CD4-positive, alpha-beta T cell treated with Interleukin-12 subunit alpha and Interleukin-12 subunit beta, for 1 hour (primary cell): Measurements from ENCODE around the gene AMPD2.
A peak's percentile ranks its signal among the peaks of the same experiment; 100 is the strongest.

Experiments used
- DNase-seq: peaks from one replicate; pipeline ENCODE4 v3.0.0-alpha.2; 2020

Gene AMPD2

GRCh38 chr1:109630898-109631512 is 11.4 kb downstream of the AMPD2 start:
- no peak for DNase-seq

- DNase-seq = no peak
Measured at GRCh38 chr1:109631513-109632505, 12.2 kb downstream of the AMPD2 start.

DNA sequence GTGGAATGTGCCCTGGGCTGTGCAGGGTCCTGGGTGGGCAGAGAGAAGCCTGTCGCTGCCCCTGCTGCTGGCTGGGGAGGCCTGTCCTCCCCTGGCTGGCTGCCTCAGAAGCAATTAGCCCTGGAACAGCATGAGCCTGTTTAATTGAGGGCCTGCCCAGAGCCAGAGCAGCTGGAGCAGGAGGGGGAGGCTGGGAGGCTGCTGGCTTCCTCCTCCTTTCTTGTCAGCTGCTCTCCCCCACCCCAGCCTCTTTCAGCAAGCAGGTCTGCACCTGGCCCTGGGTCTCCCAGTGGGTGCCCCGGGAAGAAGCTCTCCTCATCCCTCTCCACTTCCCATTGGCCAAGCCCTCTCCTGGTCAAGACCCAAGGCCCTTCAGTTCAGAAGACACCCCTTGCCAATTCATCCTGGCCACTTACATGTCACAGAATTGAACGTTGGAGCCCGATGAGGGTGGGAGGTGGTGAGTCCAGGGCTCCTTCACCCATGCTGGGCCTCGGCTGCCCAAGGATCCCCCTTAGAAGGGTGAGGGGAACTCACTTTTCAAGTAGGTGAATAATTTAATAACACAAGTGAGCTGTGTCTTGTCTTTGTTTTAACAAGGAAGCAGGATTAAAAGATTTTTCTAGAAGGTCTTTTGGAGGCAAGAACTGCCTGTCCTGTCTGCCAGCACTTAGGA is 13.2 kb downstream of the AMPD2 start:
- DNase-seq = no peak

DNA sequence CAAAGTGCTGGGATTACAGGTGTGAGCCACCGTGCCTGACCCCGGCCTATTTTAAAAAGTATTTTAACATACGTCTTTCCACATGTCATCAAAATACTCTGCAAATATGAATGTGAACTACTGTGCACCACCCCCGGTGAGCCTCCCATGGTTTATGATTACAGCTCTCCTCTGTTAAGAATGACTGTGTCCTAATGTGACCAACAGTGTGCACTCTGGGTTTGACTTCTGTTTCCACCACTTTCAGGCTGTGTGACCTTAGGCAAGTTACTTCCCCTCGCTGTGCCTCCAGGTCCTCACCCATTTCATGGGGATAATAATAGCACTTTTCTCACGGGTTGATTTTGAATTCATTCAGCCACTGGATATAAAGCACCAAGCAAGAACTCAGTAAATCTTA is 14.7 kb downstream of the AMPD2 start:
- DNase-seq = no peak

GRCh38 chr1:109634771-109635750 is 15.4 kb downstream of the AMPD2 start:
- peak; percentile 31 for DNase-seq

- DNase-seq = no peak
Measured at GRCh38 chr1:109635862-109636200, 16.2 kb downstream of the AMPD2 start.

DNA sequence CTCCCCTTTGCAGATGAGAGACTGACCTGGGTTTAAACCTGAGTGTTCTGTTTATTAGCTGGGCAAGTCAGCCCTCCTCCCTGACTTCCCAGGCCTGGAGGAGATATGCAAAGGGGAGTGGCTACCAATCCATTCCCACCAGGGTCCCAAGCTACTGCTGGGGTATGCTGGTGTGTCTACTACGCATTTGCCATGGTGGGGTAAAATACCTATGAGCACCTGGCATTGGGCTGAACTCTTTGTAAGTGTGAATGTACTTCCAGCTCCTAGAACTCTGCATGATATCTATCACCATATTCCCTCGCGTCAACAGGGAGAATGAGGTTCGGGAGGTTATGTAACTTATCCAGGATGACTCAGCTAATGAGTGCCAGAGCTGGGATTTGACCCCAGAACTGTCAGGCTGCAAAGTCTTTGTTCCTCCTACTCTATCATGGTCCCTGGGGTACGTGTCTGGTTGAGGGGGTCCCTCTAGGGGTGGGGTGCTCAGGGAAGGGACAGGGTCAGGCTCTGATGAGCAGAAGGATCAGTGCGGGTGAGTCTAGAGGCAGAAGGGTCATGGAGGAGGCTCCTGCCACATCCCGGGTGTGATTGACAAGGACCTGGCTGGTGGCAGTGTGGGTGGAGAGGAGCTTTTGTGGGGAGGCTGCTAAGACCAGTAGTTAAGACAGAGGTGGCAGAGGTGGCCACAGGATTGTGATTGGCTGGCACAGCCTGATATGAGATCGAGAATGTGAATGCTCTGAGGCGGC is 16.7 kb downstream of the AMPD2 start:
- no peak for DNase-seq

- DNase-seq = no peak
Measured at GRCh38 chr1:109637446-109637845, 17.8 kb downstream of the AMPD2 start.

GRCh38 chr1:109639063-109639840 is 19.6 kb downstream of the AMPD2 start:
- no peak for DNase-seq

DNA sequence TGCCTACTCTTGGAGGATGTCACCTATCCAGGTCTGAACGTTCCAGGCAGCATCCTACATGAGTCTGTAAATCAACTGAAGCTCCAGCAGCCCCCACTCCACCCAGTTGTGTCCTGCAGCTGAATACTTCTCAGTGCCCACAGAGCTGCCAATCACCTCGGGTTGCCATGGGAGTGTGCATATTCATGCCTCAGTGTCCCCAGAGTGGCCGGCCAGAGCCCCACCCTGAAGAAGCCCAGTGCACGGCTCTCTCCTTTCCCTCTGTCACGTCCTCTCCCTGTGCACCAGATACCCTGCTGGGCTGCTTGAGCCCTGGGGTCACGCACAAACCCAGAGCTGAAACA is 20.2 kb downstream of the AMPD2 start:
- no peak for DNase-seq

DNA sequence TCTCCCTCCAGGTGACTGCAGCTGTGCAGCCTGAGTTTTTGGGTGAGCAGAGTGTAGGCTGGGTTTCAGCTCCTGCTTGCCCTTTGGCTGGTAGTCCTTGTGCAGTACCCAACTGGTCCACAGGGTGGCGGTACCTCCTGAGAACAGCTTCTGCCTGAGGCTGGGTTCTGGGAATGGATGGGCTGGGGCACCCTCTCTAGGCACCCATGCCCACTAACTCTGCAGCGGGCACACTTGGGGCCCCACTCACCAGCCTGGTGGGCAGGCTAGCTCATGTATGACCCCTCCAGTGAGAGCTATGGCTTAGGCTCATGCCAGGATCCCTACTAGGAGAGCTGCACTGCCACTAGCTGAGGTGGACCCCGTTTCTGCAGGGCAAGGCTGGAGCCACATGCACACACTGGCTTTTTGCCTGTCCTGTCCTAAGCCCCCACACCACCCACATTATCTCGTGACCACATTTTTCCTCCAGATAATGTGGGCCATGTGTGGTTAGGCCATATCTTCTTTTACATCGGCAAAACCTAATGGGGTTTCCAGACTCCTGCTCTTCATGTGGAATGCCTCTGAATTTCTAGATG is 20.7 kb downstream of the AMPD2 start:
- peak; percentile 87 for DNase-seq

- DNase-seq = no peak
Measured at GRCh38 chr1:109641078-109641740, 21.6 kb downstream of the AMPD2 start.

DNA sequence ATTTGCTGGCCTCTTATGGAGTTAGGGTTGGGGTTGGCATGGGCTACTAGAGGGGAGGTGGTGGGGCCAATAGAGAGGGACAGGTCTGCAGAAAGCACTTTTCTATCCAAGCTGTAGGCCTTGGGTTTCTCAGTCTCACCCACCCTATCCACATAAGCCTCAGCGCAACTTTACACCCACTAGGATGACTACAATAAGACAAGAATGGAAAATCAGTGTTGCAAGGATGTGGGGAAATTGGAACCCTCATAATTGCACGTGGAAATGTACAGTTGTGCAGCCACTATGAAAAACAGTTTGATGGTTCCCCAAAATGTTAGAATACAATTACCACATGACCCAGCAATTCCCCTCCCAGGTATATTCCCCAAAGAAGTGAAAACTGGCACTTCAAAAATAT is 22.2 kb downstream of the AMPD2 start:
- DNase-seq = no peak

- DNase-seq = no peak
Measured at GRCh38 chr1:109642626-109643025, 23.0 kb downstream of the AMPD2 start.

GRCh38 chr1:109643385-109644230 is 24.0 kb downstream of the AMPD2 start:
- peak; percentile 84 for DNase-seq

GRCh38 chr1:109644670-109645069 is 25.0 kb downstream of the AMPD2 start:
- no peak for DNase-seq

GRCh38 chr1:109649491-109649914 is 29.9 kb downstream of the AMPD2 start:
- DNase-seq = no peak

DNA sequence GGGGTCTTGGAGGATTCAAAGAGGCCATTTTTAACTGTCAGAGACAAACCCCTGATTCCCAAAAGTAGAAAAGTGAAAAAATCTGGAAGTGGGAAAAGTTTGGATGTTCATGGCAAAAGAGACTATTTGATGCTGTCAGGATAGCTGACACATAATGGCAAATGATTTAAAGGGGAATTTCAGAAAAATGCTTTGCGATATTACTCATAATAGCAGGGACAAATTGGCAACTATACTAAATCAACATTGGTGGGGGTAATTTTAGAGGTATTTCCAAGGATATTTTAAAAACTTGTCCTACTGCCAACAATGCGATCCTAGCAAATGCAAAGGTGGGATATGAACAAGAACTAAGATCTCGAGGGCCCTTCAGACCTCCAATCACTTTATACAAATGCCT is 31.0 kb downstream of the AMPD2 start:
- DNase-seq = no peak

- no peak for DNase-seq
Measured at GRCh38 chr1:109652402-109652801, 32.8 kb downstream of the AMPD2 start.
